GM12874 (cell line): ENCODE measurements around the gene B3GALT5.

Source experiments
- TF ChIP-seq, protein P1 (sequence below): IDR thresholded peaks from 2 replicates; pipeline ENCODE4 v1.5.1; 2011; ENCODE audit warnings: low read depth, mild to moderate bottlenecking, control low read depth, low read length, moderate library complexity; ENCODE audit not compliant: insufficient read depth

B3GALT5 gene

DNA sequence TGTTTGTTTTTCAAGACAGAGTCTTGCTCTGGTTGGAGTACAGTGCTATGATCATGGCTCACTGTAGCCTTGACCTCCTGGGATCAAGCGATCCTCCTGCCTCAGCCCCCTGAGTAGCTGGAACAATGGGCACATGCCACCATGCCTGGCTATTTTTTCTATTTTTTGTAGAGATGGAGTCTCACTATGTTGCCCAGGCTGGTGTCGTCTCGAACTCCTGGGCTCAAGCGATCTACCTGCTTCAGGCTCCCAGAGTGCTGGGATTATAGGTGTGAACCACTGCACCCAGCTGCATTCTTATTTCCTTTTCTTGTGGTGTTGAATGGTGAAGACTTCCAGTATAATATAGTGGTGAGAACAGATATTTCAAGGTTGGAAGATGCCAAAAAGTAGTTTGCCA, 28.0 kb downstream of the B3GALT5 start:
- TF ChIP-seq, protein P1, sequence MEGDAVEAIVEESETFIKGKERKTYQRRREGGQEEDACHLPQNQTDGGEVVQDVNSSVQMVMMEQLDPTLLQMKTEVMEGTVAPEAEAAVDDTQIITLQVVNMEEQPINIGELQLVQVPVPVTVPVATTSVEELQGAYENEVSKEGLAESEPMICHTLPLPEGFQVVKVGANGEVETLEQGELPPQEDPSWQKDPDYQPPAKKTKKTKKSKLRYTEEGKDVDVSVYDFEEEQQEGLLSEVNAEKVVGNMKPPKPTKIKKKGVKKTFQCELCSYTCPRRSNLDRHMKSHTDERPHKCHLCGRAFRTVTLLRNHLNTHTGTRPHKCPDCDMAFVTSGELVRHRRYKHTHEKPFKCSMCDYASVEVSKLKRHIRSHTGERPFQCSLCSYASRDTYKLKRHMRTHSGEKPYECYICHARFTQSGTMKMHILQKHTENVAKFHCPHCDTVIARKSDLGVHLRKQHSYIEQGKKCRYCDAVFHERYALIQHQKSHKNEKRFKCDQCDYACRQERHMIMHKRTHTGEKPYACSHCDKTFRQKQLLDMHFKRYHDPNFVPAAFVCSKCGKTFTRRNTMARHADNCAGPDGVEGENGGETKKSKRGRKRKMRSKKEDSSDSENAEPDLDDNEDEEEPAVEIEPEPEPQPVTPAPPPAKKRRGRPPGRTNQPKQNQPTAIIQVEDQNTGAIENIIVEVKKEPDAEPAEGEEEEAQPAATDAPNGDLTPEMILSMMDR = no peak

DNA sequence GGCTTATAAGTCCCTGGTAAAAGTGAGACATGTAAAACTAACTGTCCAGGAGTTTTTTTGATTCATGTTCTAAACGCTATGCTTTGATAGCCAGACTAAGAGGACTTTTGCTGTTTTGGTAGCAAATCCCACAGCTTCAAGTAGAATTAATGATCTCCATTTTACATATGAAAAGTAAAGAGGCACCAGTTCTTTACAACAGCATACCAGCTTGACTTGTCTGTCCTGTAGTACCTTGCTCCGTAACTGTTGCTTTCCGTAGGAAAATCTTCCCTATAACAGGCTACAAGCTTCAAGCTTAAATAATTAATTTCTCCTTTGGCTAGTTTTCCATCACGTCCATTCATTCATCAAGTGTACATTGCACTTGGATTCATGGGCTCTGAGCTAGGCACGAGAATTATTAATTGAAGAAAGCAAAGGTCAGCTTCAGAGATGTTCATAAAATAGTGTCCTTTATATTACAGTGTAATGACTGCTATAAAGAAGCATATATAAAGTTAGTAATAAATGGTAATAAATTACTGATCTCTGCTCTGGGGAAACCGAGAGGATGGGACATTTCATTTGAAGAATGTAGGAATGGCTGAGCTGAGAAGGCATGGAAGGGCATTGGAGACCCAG, 29.2 kb downstream of the B3GALT5 start:
- TF ChIP-seq, protein P1 = no peak

DNA sequence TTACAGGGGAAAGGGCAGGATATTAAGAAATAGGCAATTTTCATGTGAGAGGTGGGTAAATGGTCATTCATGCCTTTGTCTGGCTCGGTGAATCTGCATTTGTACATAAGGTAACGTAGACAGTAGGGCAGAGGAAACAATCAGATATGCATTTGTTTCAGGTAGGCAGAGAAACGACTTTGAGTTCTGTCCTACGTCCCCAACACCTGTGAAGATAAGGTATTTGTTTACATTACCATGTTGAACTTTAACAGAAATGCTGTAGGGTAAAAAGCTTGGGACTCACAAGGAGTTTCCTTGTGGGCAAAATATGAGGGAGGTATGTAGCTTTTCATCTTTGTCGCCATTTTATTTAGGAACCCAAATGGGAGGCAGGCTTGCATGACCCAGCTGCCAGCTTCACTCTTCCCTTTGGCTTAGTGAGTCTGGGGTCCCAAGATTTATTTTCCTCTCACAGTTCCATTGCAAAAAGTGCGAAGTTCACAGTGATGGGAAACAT, 31.4 kb downstream of the B3GALT5 start:
- TF ChIP-seq, protein P1 = no peak

DNA sequence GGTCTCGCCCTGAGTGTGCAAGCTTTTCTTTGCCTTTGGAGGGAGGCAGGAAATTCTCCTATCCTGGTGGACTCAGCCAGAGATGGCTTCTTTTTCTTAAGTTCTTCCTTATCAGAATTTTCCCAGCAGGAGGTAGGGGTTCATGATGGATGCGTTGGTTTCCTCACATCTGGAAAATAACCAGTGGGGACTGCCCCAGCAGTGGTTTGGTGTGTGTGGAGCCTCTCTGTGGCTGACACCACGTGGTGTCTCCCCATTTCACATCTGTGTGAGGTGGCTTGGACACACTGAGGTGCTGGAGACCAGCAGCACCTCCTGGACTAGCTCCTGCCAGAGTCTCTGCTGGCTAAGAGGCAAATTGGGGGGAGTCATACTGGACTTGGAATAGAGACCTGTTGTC, 32.6 kb downstream of the B3GALT5 start:
- TF ChIP-seq, protein P1 = no peak

DNA sequence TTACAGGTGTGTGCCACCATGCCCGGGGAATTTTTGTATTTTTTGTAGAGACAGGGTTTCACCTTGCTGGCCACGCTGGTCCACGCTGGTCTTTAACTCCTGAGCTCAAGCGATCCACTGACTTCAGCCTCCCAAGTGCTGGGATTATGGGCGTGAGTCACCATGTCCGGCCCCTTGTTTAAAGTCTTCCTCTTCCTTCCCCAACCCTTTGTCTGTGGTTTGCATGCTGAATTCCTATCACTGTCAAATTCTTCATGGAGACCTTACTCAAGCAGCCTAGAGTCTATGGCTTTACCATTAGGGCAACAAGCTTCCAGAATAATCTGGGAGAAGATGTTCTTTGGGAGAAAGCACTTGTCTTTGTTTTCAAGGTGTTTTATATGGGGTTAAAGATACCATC, 34.7 kb downstream of the B3GALT5 start:
- TF ChIP-seq, protein P1 = no peak

DNA sequence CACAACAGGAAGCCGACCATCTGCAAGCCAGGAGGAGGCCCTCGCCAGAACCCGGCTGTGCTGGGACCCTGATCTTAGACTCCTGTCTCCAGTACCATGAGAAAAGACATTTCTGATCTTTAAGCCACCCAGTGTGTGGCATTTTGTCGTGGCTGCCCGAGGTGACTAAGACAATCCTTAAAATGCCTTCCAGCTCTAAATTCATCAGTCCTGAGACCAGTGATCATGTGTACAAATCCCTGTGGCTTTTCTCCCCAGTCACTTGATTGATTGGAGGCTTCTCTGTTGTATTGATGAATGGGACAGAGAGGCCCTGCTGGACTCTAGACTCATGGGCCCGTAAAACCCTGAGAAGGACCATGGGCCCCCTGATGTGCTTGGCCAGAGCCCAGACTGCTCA, 36.1 kb downstream of the B3GALT5 start:
- TF ChIP-seq, protein P1 = no peak

DNA sequence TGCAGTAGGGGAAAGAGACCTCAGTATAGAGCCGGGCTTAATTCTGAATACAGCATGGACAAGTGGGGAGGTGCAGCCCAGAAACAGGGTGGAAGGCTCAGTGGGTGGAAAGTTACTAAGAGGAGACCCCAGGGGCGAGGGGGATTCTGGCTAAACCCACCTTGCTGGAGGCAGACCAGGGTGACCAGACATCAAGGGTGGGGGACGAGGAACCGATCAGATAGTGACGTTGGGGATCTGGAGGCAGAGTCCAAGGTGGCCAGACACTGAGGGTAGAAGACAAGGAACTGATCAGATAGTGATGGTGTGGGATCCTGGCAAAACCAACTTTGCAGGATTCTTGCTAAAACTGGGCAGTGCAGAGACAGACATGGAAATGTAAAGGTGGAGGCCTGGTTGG, 36.8 kb downstream of the B3GALT5 start:
- TF ChIP-seq, protein P1 = no peak
